CD4-positive, alpha-beta T cell treated with Interleukin-4 for 1 hour (primary cell): ENCODE measurements around the gene GPR142.
"Not testable (repeated sequence)": the region's sequence is repeated elsewhere in the genome, so short reads cannot be mapped to it uniquely, and the experiment has no call there.

Experiments
- DNase-seq, 2 donors: peaks; one replicate each; pipeline ENCODE4 v3.0.0-alpha.2; 2020 to 2022

The GPR142 gene

DNA sequence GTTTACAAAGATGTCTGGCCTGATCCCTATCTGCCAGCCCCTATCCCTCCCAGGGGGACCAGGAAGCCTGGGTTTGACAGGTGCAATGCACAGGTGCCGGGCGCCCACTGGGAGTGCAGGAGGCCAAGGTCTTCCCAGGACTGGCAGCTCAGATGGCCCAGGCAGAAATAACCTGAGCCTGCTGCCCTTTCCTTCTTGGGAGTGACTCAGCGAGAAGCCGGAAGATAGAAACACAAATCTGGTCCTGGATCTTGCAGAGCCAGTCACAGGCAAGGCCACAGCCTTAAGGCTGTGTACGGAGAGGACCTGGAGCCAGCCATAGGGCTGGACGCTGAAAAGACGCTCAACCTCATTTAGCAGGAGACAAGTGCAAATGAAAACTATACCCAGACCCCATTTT is 27.7 kb downstream of the GPR142 start:
- DNase-seq, result no peak

DNA sequence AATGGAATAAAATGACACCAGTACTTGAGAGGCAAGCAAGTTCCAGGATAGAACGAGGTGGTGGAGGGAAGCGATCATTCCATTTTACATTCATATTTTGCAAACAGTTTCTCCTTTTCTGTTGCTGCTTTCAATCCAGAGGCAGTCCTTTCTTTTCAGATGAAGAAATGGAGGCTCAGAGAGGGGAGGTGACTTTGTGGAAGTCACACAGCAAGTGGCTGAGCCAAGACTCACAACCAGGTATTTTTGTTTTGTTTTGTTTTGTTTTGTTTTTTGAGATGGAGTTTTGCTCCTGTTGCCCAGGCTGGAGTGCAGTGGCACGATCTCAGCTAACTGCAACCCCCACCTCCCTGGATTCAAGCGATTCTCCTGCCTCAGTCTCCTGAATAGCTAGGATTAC is 29.3 kb downstream of the GPR142 start:
- DNase-seq, result no peak

DNA sequence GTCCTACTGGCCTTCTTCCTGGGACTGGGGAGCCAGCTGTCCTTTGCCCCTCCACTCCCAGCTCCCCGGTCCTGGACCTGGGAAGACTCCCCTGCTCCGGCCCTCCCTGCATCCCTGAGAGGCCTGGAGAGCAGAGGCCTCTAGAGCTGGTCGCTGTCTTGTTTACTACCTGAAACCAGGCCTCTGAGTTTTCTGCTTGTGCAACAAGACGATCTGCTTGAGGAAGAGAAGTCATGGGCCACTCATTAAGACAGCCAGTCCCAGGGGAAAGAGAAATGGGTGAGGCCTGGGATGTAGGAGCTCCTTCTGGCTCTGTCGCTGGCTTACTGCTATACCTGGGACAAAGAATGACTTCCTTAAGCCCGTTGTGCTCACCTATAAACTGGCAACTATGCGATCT is 34.7 kb downstream of the GPR142 start:
- no peak for DNase-seq

DNA sequence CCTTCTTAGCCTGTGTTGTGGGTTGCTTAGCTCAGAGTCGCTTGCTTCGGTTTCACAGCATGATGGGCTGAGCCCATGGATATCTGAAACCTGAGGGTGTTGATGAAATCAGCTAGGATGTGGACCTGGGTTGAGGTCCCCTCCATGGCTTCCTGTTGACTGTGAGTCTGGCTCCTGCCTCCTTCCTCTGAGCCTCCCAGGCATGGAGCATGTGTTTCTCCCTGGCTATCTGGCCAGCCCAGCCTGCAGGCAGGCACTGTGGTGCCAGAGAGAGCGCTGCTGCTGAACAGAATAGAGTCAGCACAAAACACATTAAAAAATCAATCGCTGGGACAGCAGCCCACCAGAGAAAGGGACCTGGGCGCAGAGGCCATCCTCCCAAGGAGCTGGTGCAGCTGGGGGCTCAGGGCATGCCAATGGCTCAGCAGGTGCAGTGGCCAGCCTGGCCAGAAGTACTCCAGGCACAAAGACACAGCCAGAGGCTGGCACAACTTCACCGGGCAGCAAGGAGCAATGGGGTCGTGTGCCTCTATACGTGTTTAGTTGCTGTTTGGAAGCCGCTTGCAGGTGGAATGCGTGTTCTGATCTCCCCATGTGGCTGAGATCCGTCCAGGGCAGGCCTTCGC is 36.3 kb downstream of the GPR142 start:
- DNase-seq, result no peak

DNA sequence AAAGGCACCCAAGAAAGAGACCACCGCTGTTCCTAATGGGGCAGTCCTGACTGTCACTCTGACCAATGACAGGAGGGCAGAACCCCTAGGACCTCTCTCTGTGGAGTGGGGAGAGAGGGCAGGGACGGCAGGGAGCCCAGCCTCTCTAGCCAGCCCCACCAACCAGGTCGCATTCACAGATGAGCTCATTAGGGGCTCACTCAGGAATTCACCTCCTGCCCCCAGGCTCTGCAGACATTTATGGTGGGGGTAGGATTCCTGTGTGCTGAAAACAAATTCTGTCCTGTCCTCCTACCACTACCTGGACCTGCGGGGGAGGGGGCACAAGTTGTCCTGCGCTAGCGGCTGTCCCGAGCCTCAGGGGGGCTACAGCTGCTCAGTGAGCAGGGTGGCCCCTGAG is 36.9 kb downstream of the GPR142 start:
- DNase-seq, result no peak

DNA sequence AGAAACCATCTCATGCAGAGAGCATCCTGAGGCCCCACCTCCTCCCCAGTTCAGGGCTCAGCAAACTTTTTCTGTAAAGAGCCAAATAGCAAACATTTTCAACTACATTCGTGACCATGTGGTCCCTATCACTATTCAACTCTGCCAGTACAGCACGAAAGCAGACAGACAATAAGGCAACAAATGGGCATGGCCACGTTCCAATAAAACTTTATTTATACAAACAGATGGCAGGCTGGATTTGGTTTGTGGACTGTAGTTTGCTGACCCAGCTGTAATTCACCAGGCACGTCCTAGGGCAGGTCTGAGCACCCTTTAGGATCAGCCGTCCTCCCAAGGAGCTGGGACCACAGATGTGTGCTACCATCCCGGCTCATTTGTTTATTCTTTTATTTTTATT is 37.5 kb downstream of the GPR142 start:
- no peak for DNase-seq

DNA sequence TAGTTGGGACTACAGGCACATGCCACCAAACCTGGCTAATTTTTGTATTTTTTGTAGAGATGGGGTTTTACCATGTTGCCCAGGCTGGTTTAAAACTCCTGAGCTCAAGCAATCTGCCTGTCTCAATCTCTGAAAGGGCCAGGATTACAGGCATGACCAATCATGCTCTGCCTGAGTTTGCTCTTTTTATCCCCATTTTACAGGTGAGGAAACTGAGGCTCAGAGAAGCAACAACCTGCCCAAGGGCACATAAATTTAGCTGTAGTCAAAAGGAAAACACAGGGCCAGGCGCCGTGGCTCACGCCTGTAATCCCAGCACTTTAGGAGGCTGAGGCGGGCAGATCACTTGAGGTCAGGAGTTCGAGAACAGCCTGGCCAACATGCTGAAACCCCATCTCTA is 38.0 kb downstream of the GPR142 start:
- not testable (repeated sequence) for DNase-seq

DNA sequence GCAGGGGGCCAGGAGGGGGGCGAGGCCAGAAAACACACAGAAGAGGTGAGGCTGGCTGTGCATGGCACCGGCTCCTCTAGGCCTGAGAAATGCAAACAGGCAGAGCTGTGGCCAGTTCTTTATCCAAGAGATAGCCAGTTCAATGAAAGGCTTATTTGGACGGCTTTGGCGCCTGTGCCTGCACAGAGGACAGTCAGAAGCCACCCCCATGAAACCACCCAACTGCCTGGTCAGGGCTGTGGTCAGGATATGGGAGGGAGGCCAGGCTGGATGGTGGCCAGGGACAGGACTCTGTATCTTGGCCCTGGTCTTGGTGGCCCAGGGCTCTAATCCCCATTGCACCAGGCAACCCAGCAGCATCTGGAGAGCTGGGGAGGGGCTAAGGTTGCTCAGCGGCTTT is 40.1 kb downstream of the GPR142 start:
- no peak for DNase-seq

DNA sequence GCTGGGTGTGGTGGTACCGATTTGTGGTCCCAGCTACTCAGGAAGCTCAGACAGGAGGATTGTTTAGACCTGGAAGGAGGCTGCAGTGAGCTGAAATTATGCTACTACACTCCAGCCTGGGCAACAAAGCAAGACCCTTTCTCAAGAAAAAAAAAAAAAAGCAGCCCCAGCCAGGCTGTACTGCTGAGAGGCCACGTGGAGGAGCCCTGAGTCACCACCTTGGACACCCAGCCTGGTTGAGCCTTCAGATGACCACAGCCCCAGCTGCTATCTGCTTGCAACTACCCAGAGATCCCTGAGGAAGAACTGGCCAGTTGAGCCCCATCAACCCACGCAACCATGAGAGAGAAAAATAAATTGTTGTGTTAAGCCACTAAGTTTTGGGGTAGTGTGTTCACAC is 41.0 kb downstream of the GPR142 start:
- DNase-seq, result no peak

DNA sequence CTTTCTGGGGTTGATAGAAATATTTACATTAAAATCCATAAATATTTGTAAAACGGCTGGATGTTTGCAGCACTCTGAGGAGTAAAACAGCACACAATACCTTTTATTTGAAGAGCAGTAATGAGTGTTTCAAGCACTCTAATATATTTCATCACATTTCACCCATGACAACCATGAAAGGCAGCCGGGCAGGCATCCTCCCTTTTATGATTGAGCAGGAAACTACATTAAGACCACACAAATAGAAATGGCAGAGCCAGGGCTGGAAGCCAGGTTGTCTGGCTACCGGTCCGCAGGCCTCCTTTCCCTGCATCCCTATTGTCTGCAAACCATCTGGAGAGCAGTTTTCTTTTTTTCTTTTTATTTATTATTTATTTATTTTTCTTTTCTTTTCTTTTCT is 41.5 kb downstream of the GPR142 start:
- no peak for DNase-seq

DNA sequence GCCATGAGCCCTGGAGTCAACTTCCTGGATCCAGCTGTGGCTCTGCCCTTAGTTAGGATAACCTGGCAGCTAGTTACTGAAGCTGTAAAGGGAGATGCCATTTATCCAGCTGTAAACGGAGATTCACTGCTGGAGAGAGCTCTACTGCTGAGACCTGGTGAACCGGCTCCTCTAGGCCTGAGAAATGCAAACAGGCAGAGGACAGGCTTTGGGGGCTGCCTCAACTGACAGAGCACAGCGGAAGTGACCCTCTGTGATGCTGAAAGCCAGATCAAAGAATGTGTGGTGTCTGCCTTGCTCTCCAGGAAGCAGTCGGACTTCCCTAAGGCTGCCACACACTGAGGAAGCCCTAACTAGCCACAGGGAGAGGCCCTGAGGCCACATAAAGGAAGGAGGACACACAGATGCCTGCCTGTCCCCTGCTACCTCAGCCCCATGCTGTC is 42.7 kb downstream of the GPR142 start:
- DNase-seq, result no peak

DNA sequence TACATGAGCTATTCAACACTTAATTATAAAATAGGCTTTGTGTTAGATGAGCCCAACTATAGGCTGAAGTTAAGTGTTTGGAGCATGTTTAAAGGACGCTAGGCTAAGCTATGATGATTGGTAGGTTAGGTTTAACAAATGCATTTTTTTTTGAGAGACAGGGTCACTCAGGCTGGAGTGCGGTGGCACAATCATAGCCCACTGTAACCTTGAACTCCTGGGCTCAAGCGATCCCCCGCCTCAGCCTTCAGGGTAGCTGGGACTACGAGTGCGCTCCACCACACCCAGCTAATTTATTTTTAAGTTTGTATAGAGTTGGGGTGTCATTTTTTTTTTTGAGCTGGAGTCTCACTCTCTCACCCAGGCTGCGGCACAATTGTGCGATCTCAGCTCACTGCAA is 45.3 kb downstream of the GPR142 start:
- no peak for DNase-seq

DNA sequence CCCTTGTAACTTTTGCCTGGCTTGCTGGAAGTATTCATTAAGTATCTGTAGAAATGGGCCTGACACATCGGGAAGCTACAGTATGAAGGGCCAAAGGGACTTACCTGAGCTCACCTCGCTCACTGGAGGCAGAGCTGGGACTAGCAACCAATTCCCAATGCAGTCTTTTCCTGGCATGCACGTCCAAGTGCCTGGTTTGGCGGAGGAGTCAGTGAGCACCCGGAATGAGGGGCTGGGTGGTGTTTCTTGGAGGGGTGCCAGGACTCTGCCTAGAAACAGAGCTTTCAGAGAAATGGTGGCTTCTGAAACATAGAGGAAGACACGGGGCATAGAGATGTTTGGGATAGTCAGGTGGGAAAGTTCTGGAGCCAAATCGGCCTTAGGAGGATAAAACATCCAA is 46.2 kb downstream of the GPR142 start:
- no peak for DNase-seq

DNA sequence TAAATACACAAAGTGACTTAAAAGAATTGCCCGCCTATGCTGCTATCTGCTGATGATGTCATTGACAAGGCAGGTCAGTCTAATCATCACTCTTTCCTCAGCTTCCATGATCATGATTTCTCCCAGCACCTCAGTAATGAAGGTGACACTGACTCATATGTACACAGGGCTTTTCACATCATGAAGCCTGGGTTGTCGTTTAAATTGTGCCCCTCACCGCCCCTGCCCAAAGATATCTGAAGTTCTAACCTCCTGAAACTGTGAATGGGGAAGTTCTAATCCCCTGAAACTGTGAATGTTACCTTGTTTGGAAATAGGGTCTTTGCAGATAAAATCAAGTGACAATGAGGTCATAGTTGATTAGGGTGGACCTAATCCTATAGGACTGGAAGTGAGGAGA is 47.2 kb downstream of the GPR142 start:
- no peak for DNase-seq

DNA sequence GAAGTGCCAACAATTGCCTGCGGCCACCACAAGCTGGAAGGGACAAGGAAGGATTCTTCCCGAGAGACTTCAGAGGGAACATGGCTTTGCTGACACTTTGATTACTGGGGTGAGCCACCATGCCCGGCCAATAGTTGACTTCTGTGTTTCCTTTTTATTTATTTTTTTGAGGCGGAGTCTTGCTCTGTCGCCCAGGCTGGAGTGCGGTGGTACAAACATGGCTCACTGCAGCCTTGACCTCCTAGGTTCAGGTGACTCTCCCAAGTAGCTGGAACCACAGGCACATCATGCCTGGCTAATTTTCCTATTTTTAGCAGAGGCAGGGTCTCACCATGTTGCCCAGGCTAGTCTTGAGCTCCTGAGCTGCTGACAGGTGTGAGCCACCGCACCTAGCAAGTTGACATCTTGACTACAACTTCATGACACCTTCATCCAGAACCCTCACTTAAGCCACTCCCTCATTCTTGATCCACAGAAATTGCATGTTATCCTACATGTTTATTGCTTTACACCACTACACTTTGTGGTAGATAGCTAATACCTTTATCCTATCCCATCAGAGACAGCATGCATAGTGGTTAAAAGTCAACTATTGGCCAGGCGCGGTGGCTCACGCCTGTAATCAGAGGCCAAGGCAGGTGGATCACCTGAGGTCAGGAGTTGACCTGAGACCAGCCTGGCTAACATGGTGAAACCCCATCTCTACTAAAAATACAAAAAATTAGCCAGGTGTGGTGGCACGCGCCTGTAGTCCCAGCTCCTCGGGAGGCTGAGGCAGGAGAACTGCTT is 48.5 kb downstream of the GPR142 start:
- no peak for DNase-seq

DNA sequence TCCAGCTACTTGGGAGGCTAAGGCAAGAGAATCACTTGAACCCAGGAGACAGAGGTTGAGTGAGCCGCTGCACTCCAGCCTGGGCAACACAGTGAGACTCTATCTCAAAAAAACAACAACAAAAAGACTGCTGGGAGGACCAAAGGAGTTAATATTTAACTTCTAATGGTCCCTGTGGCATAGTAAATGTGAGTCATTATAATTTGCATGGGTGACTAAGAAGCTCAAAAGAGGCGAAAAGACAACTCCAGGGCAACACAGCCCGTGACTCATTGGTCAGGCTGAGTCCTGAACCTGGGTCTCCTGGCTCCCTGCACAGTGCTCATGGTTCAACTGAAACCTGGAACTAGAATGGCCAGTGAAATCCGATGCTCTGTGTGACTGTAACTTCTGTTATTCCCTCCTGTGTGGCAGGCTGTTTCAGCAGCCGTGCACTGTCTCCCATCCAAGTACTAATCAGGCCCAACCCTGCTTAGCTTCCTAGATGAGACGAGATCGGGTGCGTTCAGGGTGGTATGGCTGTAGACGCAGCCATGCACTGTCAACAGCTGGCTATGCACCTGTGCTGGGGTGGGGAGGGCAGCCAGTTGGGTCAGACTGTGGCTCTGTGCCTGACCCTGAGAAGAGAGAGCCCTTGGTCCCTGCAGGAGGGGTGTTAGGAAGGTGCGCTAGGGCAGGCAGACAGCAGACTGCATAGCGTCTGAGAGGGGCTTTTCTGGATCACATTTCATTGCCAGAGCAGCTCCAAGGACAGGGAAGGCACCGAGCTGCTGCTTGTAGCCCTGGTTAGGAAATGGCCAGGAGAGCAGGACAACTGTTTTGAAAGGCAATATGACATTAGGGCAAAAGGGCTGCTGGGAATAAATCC is 50.1 kb downstream of the GPR142 start:
- DNase-seq, result no peak

DNA sequence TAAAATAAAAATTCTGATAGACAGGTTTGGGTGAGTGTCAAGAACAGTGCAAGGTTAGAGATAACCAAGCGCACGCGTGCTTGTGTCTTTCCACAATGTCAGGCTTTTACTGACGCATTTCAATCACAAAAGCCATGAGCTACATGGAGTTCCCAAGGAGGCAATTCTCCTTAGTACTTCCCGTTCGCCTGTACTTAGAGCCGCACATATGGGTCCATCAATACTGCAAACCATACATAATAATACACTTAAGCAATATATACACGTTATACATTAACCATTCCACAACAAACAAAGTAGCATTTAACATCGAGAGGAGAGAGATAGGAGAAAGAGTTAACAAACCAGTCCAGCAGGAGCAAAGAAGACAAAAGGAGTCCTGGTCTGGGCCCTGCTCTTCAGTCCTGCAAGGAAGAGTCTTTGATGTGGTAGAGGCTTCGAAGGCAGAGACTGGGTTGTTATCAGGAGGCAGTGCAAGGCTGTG is 52.7 kb downstream of the GPR142 start:
- DNase-seq, result no peak
